IPS DF 6.9 (cell line): ENCODE data around the gene MSMO1.
"Not testable (repeated sequence)": the region's sequence is repeated elsewhere in the genome, so short reads cannot be mapped to it uniquely, and the experiment has no call there.

Source experiments
- DNase-seq: peaks from one replicate; pipeline ENCODE4 v3.0.0-alpha.2; 2013; ENCODE audit warnings: low read depth, low spot score
- H3K27ac ChIP-seq: one replicate; pipeline ENCODE4 v1.5.1; 2013; ENCODE audit warnings: low read length, control low read depth
- H3K27me3 ChIP-seq: 2 replicates; pipeline ENCODE4 v1.6.1; 2013; ENCODE audit warnings: mild to moderate bottlenecking, low read length; ENCODE audit not compliant: control insufficient read depth, insufficient read depth
- H3K36me3 ChIP-seq: 2 replicates; pipeline ENCODE4 v1.6.1; 2013; ENCODE audit warnings: low read length; ENCODE audit not compliant: control insufficient read depth, insufficient read depth
- H3K4me1 ChIP-seq: 2 replicates; pipeline ENCODE4 v1.6.1; 2013; ENCODE audit warnings: low read length; ENCODE audit not compliant: control insufficient read depth, insufficient read depth
- H3K4me3 ChIP-seq: 2 replicates; pipeline ENCODE4 v1.5.1; 2013; ENCODE audit warnings: mild to moderate bottlenecking, low read length
- H3K9me3 ChIP-seq: 2 replicates; pipeline ENCODE4 v1.6.1; 2013; ENCODE audit warnings: low read length, inconsistent platforms; ENCODE audit not compliant: control insufficient read depth, insufficient read depth
- WGBS: extraction: QIAGEN DNeasy Blood & Tissue Kit; methylation state at CpG from one replicate; pipeline ENCODE4 v1.1.7; 2013; ENCODE audit warnings: mixed read lengths, missing lambda C conversion rate; ENCODE audit not compliant: insufficient read length, insufficient coverage; 5-methylcytosine and 5-hydroxymethylcytosine counted together

Gene MSMO1

GRCh38 chr4:165335163-165335703, 7.8 kb downstream of the MSMO1 start:
- no peak for DNase-seq
- Histone ChIP-seq H3K4me3 (no peak overlapping the region), H3K27ac (no peak overlapping the region), H3K27me3 (no peaks in the 10 kb centered on the region), H3K36me3 (peaks cover 5% of the 10 kb centered on the region; the same call in 1 of the 2 replicates), H3K4me1 (no peaks in the 10 kb centered on the region), H3K9me3 (no peaks in the 10 kb centered on the region)
- no CpG with 5 or more reads among the region's 3 CpGs for WGBS

- H3K4me3 ChIP-seq, result no peak overlapping the region
- no peaks in the 10 kb centered on the region for H3K9me3 ChIP-seq
- peaks cover 5% of the 10 kb centered on the region; the same call in 1 of the 2 replicates for H3K36me3 ChIP-seq
- no peak for DNase-seq
- no peaks in the 10 kb centered on the region for H3K4me1 ChIP-seq
- H3K27me3 ChIP-seq, result no peaks in the 10 kb centered on the region
- no CpG with 5 or more reads among the region's 6 CpGs for WGBS
- H3K27ac ChIP-seq, result no peak overlapping the region
Measured at GRCh38 chr4:165336743-165337142, 9.3 kb downstream of the MSMO1 start.

- no CpG with 5 or more reads among the region's 5 CpGs for WGBS
- DNase-seq, H3K27me3 ChIP-seq, H3K4me3 ChIP-seq, H3K27ac ChIP-seq, H3K36me3 ChIP-seq, H3K4me1 ChIP-seq, H3K9me3 ChIP-seq: not testable (repeated sequence)
Measured at GRCh38 chr4:165342340-165342739, 14.9 kb downstream of the MSMO1 start.

GRCh38 chr4:165343353-165344191, 16.1 kb downstream of the MSMO1 start:
- Histone ChIP-seq H3K9me3 (no peaks in the 10 kb centered on the region), H3K4me1 (no peaks in the 10 kb centered on the region), H3K27me3 (no peaks in the 10 kb centered on the region), H3K36me3 (peaks cover 5% of the 10 kb centered on the region; the same call in 1 of the 2 replicates), H3K4me3 (no peak overlapping the region), H3K27ac (no peak overlapping the region)
- no peak for DNase-seq
- no CpG with 5 or more reads among the region's 13 CpGs for WGBS

GRCh38 chr4:165345666-165346417, 18.4 kb downstream of the MSMO1 start:
- Histone ChIP-seq H3K27ac (no peak overlapping the region), H3K4me3 (no peak overlapping the region), H3K4me1 (no peaks in the 10 kb centered on the region), H3K36me3 (no peaks in the 10 kb centered on the region), H3K9me3 (no peaks in the 10 kb centered on the region), H3K27me3 (no peaks in the 10 kb centered on the region)
- no CpG with 5 or more reads among the region's 10 CpGs for WGBS
- DNase-seq, result no peak

GRCh38 chr4:165347647-165348569, 20.4 kb downstream of the MSMO1 start:
- no peak overlapping the region for H3K27ac ChIP-seq

GRCh38 chr4:165351359-165352130, 24.1 kb downstream of the MSMO1 start:
- no peak overlapping the region for H3K27ac ChIP-seq
- H3K9me3 ChIP-seq, result no peaks in the 10 kb centered on the region
- DNase-seq, result no peak
- no peaks in the 10 kb centered on the region for H3K27me3 ChIP-seq
- no CpG with 5 or more reads among the region's 5 CpGs for WGBS
- H3K4me3 ChIP-seq, result no peak overlapping the region
- H3K36me3 ChIP-seq, result no peaks in the 10 kb centered on the region
- H3K4me1 ChIP-seq, result no peaks in the 10 kb centered on the region

More at GRCh38 chr4:165347647-165348569, 20.4 kb downstream of the MSMO1 start:
- Histone ChIP-seq H3K4me3 (no peak overlapping the region), H3K4me1 (no peaks in the 10 kb centered on the region), H3K27me3 (no peaks in the 10 kb centered on the region), H3K36me3 (no peaks in the 10 kb centered on the region), H3K9me3 (no peaks in the 10 kb centered on the region)
- WGBS, result no CpG with 5 or more reads among the region's 3 CpGs
- DNase-seq, result no peak

GRCh38 chr4:165355900-165356300, 28.4 kb downstream of the MSMO1 start:
- Histone ChIP-seq H3K27ac (no peak overlapping the region), H3K4me3 (no peak overlapping the region), H3K9me3 (no peaks in the 10 kb centered on the region), H3K4me1 (no peaks in the 10 kb centered on the region), H3K36me3 (no peaks in the 10 kb centered on the region), H3K27me3 (no peaks in the 10 kb centered on the region)
- DNase-seq, result no peak
- no CpG with 5 or more reads among the region's 2 CpGs for WGBS

GRCh38 chr4:165359506-165359905, 32.0 kb downstream of the MSMO1 start:
- no peak for DNase-seq
- WGBS, result no CpG with 5 or more reads among the region's 2 CpGs
- no peak overlapping the region for H3K27ac ChIP-seq
- H3K4me3 ChIP-seq, result no peak overlapping the region
- H3K27me3 ChIP-seq, result no peaks in the 10 kb centered on the region
- no peaks in the 10 kb centered on the region for H3K9me3 ChIP-seq
- no peaks in the 10 kb centered on the region for H3K4me1 ChIP-seq
- no peaks in the 10 kb centered on the region for H3K36me3 ChIP-seq
